Measurements from ENCODE around the gene CNNM4.

The CNNM4 gene

GRCh38 chr2:96759548-96759947 is 1.2 kb upstream of the CNNM4 start:
- no peak for DNase-seq (ENCODE audit: low read depth)

DNA sequence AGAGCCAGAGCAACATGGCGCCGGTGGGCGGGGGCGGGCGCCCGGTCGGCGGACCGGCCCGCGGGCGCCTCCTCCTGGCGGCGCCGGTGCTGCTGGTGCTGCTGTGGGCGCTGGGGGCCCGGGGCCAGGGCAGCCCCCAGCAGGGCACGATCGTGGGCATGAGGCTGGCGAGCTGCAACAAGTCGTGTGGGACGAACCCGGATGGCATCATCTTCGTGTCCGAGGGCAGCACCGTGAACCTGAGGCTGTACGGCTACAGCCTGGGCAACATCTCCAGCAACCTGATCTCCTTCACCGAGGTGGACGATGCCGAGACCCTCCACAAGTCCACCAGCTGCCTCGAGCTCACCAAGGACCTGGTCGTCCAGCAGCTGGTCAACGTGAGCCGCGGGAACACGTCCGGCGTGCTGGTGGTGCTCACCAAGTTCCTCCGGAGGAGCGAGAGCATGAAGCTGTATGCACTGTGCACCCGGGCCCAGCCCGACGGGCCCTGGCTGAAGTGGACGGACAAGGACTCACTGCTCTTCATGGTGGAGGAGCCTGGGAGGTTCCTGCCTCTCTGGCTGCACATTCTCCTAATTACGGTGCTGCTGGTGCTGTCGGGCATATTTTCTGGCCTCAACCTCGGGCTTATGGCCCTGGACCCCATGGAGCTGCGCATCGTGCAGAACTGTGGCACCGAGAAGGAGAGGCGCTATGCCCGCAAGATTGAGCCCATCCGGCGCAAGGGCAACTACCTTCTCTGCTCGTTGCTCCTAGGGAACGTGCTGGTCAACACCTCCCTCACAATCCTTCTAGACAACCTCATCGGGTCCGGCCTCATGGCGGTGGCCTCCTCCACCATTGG is 507 bp downstream of the CNNM4 start:
- peak; percentile 42 for DNase-seq (ENCODE audit: low read depth)

GRCh38 chr2:96762529-96763311 is 2.0 kb downstream of the CNNM4 start:
- DNase-seq (ENCODE audit: low read depth) = no peak

DNA sequence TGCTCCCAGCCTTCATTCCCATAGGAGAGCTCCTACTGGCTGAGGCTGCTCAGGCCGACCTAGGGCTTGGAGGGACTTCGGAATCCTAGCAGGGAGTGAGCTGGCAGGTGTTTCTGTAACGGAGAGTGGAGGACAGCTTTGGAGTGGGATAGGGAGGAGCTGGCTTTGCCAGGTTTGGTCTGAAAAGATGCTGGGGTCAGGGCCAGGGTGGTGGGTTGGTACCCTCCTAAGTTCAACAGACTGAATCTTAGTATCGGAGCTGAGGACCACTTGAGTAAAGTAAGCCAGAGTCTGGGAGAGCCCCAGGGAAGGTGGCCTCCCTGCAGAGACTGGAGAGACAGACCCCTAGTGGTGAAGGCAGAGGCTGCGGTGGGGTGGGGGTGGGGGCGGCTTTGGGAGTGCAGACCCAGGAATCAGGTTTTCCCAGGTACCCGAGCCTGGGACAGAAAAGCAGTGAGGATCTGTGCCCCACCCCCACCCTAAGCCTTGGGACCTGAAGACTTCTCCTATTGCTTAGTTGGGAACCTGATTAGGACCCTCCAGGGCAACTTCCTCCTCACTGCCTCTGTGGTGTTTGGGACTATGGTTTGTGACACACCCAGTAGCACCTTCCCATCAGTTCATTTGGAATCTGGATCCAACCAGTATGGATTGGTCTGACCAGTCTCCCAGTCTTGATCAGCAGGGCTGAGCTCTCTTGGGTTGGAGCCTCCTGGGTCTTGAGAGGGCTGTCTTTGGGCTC is 3.0 kb downstream of the CNNM4 start:
- no peak for DNase-seq (ENCODE audit: low read depth)

- DNase-seq (ENCODE audit: low read depth) = no peak
Measured at GRCh38 chr2:96764253-96764637, 3.5 kb downstream of the CNNM4 start.

DNA sequence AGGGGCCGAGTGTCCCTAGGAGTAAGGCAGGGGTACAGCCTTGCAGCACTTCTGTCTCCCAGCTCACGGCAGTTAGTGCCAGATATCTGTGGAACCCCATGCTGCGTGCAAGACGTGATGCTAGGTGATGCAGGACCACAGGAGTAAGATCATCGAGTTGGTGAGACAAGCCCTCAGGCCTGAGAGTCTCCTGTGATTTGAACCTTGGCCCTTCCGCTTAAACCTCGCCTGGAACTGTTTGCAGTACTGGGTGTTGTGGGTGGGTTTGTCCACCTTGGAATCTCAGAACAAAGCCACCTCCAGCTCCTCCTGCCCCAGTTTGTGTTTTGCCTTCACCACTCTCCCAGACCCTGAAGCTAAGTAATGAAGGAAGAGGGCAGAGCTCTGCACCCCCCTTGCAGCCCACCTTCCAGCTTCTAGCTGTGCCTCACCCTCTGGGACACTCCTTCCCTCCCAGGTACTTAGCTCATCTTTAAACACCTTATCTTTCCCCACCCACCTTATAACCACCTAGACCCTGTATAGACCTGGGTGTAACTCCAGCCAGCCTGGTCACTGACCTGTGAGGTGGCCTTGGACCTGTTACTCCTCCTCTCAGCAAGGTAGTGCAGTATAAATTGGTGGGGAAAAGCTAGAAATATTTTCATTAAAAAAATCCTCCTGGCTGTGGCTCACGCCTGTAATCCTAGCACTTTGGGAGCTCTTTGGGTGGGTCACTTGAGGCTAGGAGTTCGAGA is 6.6 kb downstream of the CNNM4 start:
- DNase-seq (ENCODE audit: low read depth) = no peak

DNA sequence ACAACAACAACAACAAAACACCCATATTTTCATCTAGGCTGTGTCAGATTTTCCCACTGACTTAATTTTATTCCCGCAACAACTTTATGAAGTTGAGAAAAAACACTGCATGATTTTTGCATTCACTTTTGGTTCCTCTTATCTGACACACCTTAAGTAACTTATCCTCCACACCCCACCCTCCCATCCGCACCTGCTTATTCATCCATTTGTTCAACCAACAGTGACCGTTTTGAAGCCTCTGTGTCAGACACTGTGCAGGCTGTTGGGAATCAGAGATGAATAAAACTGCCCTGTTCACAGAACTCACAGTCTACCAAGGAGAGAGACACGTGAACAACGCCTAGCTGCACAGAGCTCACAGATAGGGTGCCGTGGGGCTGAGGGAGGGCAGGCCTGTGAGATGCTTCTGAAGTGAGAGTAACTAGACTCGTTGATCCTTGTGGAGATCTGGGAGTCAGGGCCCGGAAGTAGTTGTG is 7.4 kb downstream of the CNNM4 start:
- DNase-seq (ENCODE audit: low read depth) = no peak

- DNase-seq (ENCODE audit: low read depth) = no peak
Measured at GRCh38 chr2:96769814-96770213, 9.1 kb downstream of the CNNM4 start.

GRCh38 chr2:96770442-96771202 is 9.9 kb downstream of the CNNM4 start:
- no peak for DNase-seq (ENCODE audit: low read depth)

GRCh38 chr2:96771796-96772618 is 11.3 kb downstream of the CNNM4 start:
- no peak for DNase-seq (ENCODE audit: low read depth)

GRCh38 chr2:96772903-96773671 is 12.4 kb downstream of the CNNM4 start:
- DNase-seq (ENCODE audit: low read depth) = no peak

- no peak for DNase-seq (ENCODE audit: low read depth)
Measured at GRCh38 chr2:96773922-96774321, 13.2 kb downstream of the CNNM4 start.

GRCh38 chr2:96775160-96775559 is 14.5 kb downstream of the CNNM4 start:
- DNase-seq (ENCODE audit: low read depth) = no peak

DNA sequence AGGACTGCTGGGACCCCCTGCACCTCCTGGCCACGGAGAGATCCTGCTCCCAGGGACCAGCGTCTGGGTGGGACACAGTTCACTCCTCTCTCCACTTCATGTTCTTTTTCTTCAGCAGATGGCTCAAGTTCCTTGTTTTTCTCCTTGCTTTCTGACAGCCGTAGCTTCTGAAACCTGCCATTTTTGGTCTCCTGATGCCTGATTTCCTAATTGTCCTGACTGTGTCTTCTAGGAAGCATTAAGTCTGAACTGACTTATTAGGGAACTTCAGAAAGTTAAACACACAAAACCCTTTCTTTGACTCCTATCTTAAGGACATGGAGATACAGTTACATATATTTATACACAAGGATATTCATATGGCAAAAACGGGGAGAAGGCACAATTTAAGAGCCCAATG is 22.7 kb downstream of the CNNM4 start:
- DNase-seq (ENCODE audit: low read depth) = no peak

- no peak for DNase-seq (ENCODE audit: low read depth)
Measured at GRCh38 chr2:96787411-96787810, 26.7 kb downstream of the CNNM4 start.

- no peak for DNase-seq (ENCODE audit: low read depth)
Measured at GRCh38 chr2:96788442-96789244, 27.9 kb downstream of the CNNM4 start.

DNA sequence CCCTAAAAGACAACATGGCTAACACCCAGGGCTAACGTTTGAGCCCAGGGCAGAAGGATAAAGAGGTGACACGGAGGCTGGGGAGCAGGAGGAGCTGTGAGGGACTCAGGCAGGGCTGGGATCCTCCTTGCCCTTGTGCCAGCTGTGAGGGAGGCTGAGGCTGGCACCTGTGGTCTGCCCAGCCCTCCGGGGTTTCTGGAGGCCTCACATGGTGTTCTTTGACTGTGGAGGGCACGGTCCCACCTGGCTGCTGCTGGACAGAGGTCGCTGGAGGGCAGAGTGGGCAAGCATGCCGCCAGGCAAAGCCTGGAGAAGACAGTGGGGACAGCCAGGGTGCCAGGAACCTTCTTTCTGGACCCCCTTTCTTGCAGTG is 28.5 kb downstream of the CNNM4 start:
- no peak for DNase-seq (ENCODE audit: low read depth)
